ENCODE data around the gene ENTHD1.

Gene ENTHD1

DNA sequence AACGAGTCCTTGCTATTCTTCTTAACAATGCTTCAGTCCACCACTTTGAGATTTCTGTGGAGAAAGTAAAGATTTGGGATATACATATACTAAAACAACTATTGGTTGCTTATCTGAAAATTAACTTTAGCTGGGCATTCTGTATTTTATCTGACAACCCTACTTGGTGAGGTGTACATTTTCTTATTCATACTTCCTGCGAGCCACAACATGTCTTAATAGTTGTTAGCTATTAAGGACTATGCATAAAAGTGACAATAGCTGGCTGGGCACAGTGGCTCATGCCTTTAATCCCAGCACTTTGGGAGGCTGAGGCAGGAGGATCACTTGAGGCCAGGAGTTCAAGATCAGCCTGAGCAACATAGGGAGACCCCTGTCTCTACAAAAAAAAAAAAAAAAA lies 38.6 kb upstream of the ENTHD1 start:
- no peak for DNase-seq (ENCODE audit: insufficient read length, low spot score)
- no peak for TF ChIP-seq CTCF (IDR thresholded peaks at IDR 0.05; ENCODE audit: insufficient read depth, missing control alignments)
- FAIRE-seq, result no peak

DNA sequence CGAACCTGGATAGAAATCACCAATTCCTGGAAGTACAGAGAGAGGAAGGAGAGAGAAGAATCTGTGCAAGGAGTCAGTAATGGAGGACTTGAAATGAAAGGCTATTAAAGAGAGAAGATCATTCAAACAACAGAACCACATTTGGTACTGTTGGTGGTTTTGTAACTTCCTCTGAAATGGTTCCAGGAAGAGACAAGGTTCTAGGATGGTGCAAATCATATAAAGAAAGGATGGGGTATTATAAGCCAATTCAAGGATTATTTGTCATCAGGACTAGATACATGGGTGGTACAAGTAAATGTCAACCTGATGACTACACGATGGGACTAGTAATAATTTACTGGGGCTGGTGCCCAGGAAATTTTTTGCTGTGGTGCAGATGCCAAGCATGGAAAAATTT lies 37.7 kb upstream of the ENTHD1 start:
- no peak for DNase-seq (ENCODE audit: insufficient read length, low spot score)
- no peak for TF ChIP-seq CTCF (IDR thresholded peaks at IDR 0.05; ENCODE audit: insufficient read depth, missing control alignments)
- FAIRE-seq, result no peak

GRCh38 chr22:39928536-39929520 lies 35.3 kb upstream of the ENTHD1 start:
- FAIRE-seq, result no peak
- no peak for TF ChIP-seq CTCF (IDR thresholded peaks at IDR 0.05; ENCODE audit: insufficient read depth, missing control alignments)

DNA sequence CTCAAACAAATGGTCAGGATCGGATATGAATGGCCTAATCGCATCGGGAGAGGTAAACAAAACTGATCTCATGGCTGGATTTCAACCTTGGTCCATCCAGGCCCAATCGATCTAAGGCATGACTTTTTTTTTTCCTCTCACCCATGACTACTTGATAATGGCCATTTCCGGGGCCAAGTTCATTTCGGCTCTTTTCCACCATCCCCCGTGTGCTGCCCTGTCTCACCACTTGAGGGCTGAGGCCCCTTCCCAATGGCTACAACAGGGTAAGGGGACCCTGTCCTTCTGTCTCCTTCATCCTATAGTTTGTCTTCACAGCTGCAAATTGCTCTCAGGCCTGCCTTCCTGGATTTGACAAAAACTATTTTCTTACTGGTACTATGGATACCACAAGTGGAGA lies 34.0 kb upstream of the ENTHD1 start:
- no peak for FAIRE-seq
- no peak for TF ChIP-seq CTCF (IDR thresholded peaks at IDR 0.05; ENCODE audit: insufficient read depth, missing control alignments)

More at GRCh38 chr22:39928536-39929520, 35.3 kb upstream of the ENTHD1 start:
- DNase-seq (ENCODE audit: insufficient read length, low spot score), result no peak

GRCh38 chr22:39926753-39927152 lies 33.2 kb upstream of the ENTHD1 start:
- FAIRE-seq, result no peak
- no peak for DNase-seq (ENCODE audit: insufficient read length, low spot score)
- no peak for TF ChIP-seq CTCF (IDR thresholded peaks at IDR 0.05; ENCODE audit: insufficient read depth, missing control alignments)

More for the DNA sequence above, 34.0 kb upstream of the ENTHD1 start:
- no peak for DNase-seq (ENCODE audit: insufficient read length, low spot score)

DNA sequence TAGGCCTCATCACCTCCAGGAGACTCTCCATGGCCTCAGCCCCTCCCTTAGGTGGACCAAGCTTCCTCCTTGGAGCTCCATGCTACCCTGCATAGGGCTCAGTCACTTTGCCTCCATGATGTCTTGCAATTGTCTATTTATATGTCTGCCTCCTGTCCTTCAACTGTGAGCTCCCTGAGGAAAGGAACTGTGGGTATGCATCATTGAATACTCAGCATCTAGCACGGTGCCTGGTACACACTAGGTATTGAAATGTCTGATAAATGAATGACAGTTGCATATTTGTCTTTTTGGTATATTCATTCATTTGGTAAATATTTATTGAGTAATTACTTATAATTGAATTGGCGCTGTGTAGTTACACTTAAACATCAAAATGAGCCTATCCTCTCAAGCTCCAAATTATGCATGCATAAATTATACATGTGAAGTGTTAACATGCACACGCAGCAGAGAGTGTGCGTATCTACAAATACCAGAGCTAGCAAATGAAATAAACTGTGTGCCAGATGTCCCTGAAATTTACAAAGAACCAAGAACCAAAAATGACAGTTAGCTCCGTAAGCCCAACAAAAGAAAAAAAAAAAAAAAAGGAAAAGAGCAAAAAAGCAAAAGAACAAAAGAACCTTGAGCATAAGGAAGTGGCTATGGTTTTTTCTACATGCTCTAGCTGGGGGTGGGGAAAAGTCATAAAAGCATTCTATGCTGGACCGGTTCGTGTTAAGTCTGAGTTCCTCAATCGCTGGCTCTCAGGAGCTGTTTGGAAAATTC lies 32.5 kb upstream of the ENTHD1 start:
- DNase-seq (ENCODE audit: insufficient read length, low spot score) (no peak), FAIRE-seq (no peak)
- TF ChIP-seq CTCF (IDR thresholded peaks at IDR 0.05; ENCODE audit: insufficient read depth, missing control alignments), result no peak
